Endothelial cell of umbilical vein (primary cell): ENCODE measurements around the gene BEST2.

ENCODE experiments used
- CTCF ChIP-seq, 2 donors: IDR thresholded peaks; 1 replicate in 1 of 2; 2 replicates in 1 of 2; pipeline ENCODE4 v1.5.1; 2011; ENCODE audit warnings: low read length in 2 of 2, mild to moderate bottlenecking in 2 of 2, moderate library complexity in 2 of 2, control low read depth in 1 of 2, inconsistent platforms in 1 of 2, low read depth in 1 of 2; ENCODE audit not compliant: insufficient read depth in 1 of 2; ENCODE audit errors: extremely low read depth in 1 of 2
- EZH2 ChIP-seq: IDR thresholded peaks from 2 replicates; pipeline ENCODE4 v1.6.1; 2012; ENCODE audit warnings: borderline replicate concordance, low read depth, mild to moderate bottlenecking, moderate library complexity, low read length, inconsistent platforms; ENCODE audit not compliant: severe bottlenecking
- POLR2AphosphoS5 ChIP-seq: IDR thresholded peaks from 2 replicates; pipeline ENCODE4 v1.6.1; 2012; ENCODE audit warnings: low read depth, mild to moderate bottlenecking, control low read depth, low read length, moderate library complexity; ENCODE audit not compliant: insufficient read depth

DNA sequence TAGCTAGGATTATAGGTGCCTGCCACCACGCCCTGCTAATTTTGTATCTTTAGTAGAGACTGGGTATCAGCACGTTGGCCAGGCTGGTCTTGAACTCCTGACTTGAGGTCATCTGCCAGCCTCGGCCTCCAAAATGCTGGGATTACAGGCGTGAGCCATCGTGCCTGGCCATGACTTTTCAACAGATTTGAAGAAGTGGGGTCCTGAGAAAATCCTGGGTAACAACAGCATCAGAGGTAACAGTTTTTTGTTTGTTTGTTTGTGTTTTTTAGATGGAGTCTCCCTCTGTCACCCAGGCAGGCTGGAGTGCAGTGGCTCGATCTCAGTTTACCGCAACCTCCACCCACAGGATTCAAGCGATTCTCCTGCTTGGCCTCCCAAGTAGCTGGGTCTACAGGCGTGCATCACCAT is 43.4 kb downstream of the BEST2 start:
- no peak for TF ChIP-seq CTCF (IDR thresholded peaks at IDR 0.05; ENCODE audit: extremely low read depth in 1 of 2, insufficient read depth in 1 of 2, low read depth in 1 of 2, low read length in 2 of 2)
- TF ChIP-seq POLR2AphosphoS5: no peak
- no peak for TF ChIP-seq EZH2
